PC-9 (cell line): ENCODE data around the gene MST1. TPM values are rescaled to one million over a fixed set of nuclear protein-coding genes. Genes with fewer than 3 reads are reported as not detected.

ENCODE experiments used
- BruUV-seq: library from RNA; stranded (reverse); fragments of 400-500 nt; replicated peaks from 2 replicates; lab custom pipeline; 2021; lab: Mats Ljungman, UMichigan
- CTCF ChIA-PET: fragments of 300-600 bp; sonication (Branson Sonifier 250); formaldehyde crosslinking; loops from one replicate; lab custom pipeline; 2022; ENCODE audit warnings: antibody characterized with exemption; lab: Charles Lee
- POLR2A ChIA-PET: fragments of 300-600 bp; sonication (Branson Sonifier 250); formaldehyde crosslinking; loops from one replicate; lab custom pipeline; 2022; ENCODE audit warnings: antibody characterized with exemption; ENCODE audit not compliant: unreplicated experiment; lab: Charles Lee
- DNase-seq, 2 experiments: peaks; one replicate each; pipeline versions ENCODE4 v3.0.0 to v3.0.0-alpha.2; 2015 to 2022; ENCODE audit warnings: mixed read lengths in 1 of 2
- H2AFZ ChIP-seq: fragments of 200-600 bp; sonication (generic); 2 replicates; pipeline ENCODE4 v1.8.1; 2017; ENCODE audit warnings: antibody characterized with exemption
- H3F3A ChIP-seq: fragments of 200-600 bp; sonication (generic); 2 replicates; pipeline ENCODE4 v1.8.1; 2017; ENCODE audit warnings: antibody characterized with exemption, mild to moderate bottlenecking, low read depth; ENCODE audit not compliant: insufficient read depth
- H3K27ac ChIP-seq: fragments of 200-600 bp; sonication (generic); 2 replicates; pipeline ENCODE4 v1.6.1; 2016; ENCODE audit warnings: mixed run types
- H3K27me3 ChIP-seq: fragments of 200-600 bp; sonication (generic); 2 replicates; pipeline ENCODE4 v1.6.1; 2016; ENCODE audit warnings: low read depth, mixed run types; ENCODE audit not compliant: insufficient read depth
- H3K36me3 ChIP-seq: fragments of 200-600 bp; sonication (generic); 2 replicates; pipeline ENCODE4 v1.6.1; 2016; ENCODE audit warnings: low read depth, mixed run types
- H3K4me1 ChIP-seq: fragments of 200-600 bp; sonication (generic); replicated peaks from 2 replicates; pipeline ENCODE4 v1.6.1; 2016; ENCODE audit warnings: mixed run types; ENCODE audit not compliant: insufficient read depth
- H3K4me2 ChIP-seq: fragments of 200-600 bp; sonication (generic); 2 replicates; pipeline ENCODE4 v1.6.1; 2017; ENCODE audit warnings: mixed run types
- H3K4me3 ChIP-seq: fragments of 200-600 bp; sonication (generic); 2 replicates; pipeline ENCODE4 v1.6.1; 2016; ENCODE audit warnings: mixed run types
- H3K79me2 ChIP-seq: fragments of 200-600 bp; sonication (generic); 2 replicates; pipeline ENCODE4 v1.6.1; 2017; ENCODE audit warnings: low read depth, mixed run types
- H3K9me2 ChIP-seq: fragments of 200-600 bp; sonication (generic); 2 replicates; pipeline ENCODE4 v1.8.1; 2017; ENCODE audit warnings: mild to moderate bottlenecking; ENCODE audit not compliant: insufficient read depth
- H3K9me3 ChIP-seq: fragments of 200-600 bp; sonication (generic); 2 replicates; pipeline ENCODE4 v1.8.1; 2016; ENCODE audit warnings: low read depth; ENCODE audit not compliant: insufficient read depth
- H4K20me1 ChIP-seq: fragments of 200-600 bp; sonication (generic); 2 replicates; pipeline ENCODE4 v1.8.1; 2017; ENCODE audit not compliant: insufficient read depth
- CTCF ChIP-seq: fragments of 200-600 bp; sonication (generic); conservative IDR thresholded peaks from 2 replicates; pipeline ENCODE4 v1.6.1; 2017; ENCODE audit warnings: mixed run types, antibody characterized with exemption, mild to moderate bottlenecking, moderate library complexity
- EZH2 ChIP-seq: fragments of 200-600 bp; sonication (generic); IDR thresholded peaks from 2 replicates; pipeline ENCODE4 v1.8.0; 2017; ENCODE audit warnings: antibody characterized with exemption, low read depth
- intact Hi-C: fragments of 100-400 bp; cut with micrococcal nuclease; formaldehyde crosslinking; loops from one replicate; pipeline ENCODE4 v1.10.0; 2022; ENCODE audit not compliant: unreplicated experiment
- total RNA-seq: library from RNA; stranded (reverse); gene quantifications from 2 replicates; pipeline ENCODE4 v1.2.3, GENCODE V29; 2021

The MST1 gene
- total RNA-seq, 1 experiment from 2014 or later, result 10.4 TPM

- Histone ChIP-seq H2AFZ (no peak overlapping the region), H3K36me3 (no peaks in the 10 kb centered on the region), H4K20me1 (no peaks in the 10 kb centered on the region), H3K9me3 (no peaks in the 10 kb centered on the region), H3K4me3 (no peak overlapping the region), H3K9me2 (no peaks in the 10 kb centered on the region), H3K27ac (no peak overlapping the region), H3K27me3 (no peaks in the 10 kb centered on the region), H3F3A (peaks cover 4% of the 10 kb centered on the region; the same call in 1 of the 2 replicates), H3K4me2 (no peak overlapping the region), H3K4me1 (peaks cover 31% of the 10 kb centered on the region), H3K79me2 (no peaks in the 10 kb centered on the region)
- ChIA-PET POLR2A (no interaction called here), CTCF (no interaction called here)
- DNase-seq, result no peak
- BruUV-seq, result no TSS peak
- TF ChIP-seq CTCF, result no peak
- TF ChIP-seq EZH2, result no peak
- intact Hi-C loops, result no loop called here
Measured at GRCh38 chr3:49634736-49635135, 54.5 kb downstream of the MST1 start.

Other genes starting within 250 kb of the MST1 start
- gene DAG1, start 219.2 kb downstream of the MST1 start, total RNA-seq, result 156 and 206 TPM in 2 replicates
- gene BSN, start 135.0 kb downstream of the MST1 start, total RNA-seq, result 0.23 and 0.28 TPM in 2 replicates
- gene APEH, start 15.1 kb downstream of the MST1 start, total RNA-seq, result 131 TPM in 2 replicates
- gene RNF123, start 83 bp upstream of the MST1 start, total RNA-seq, result 46.7 and 48.6 TPM in 2 replicates
- gene AMIGO3, start 30.2 kb upstream of the MST1 start, total RNA-seq, result 1.0 TPM in 1 of 2 replicates, not detected in the other
- 20.4 and 24.2 TPM in 2 replicates for gene GMPPB, start 34.5 kb upstream of the MST1 start, total RNA-seq
- 32.9 and 37.0 TPM in 2 replicates for gene IP6K1, start 97.1 kb upstream of the MST1 start, total RNA-seq
- 2.0 and 3.5 TPM in 2 replicates for gene CDHR4, start 110.4 kb upstream of the MST1 start, total RNA-seq
- 0.40 TPM in 1 of 2 replicates, not detected in the other for gene INKA1, start 113.8 kb upstream of the MST1 start, total RNA-seq
- 48.6 and 56.5 TPM in 2 replicates for gene UBA7, start 124.5 kb upstream of the MST1 start, total RNA-seq
- 18.1 and 20.6 TPM in 2 replicates for gene TRAIP, start 167.1 kb upstream of the MST1 start, total RNA-seq
- gene CAMKV, start 180.4 kb upstream of the MST1 start, total RNA-seq, result not detected in 2 replicates
- 84.3 and 98.3 TPM in 2 replicates for gene MST1R, start 214.4 kb upstream of the MST1 start, total RNA-seq
- gene MON1A, start 240.3 kb upstream of the MST1 start, total RNA-seq, result 4.8 and 5.5 TPM in 2 replicates